Peyer's patch (tissue), 4 donors: ENCODE results near the gene PTOV1. TPM values are rescaled to one million over a fixed set of nuclear protein-coding genes. Genes with fewer than 3 reads are reported as not detected.

Source experiments
- DNase-seq, 3 donors: peaks; one replicate each; pipeline ENCODE4 v3.0.0-alpha.2; 2017 to 2019
- H3K27ac ChIP-seq, 4 donors: fragments of 200-600 bp; sonication (generic); one replicate each; pipeline ENCODE4 v1.5.1; 2016 to 2019
- H3K27me3 ChIP-seq, 2 donors: fragments of 200-600 bp; sonication (generic); one replicate each; pipeline ENCODE4 v1.5.1; 2019
- H3K36me3 ChIP-seq, 3 donors: fragments of 200-600 bp; sonication (generic); one replicate each; pipeline ENCODE4 v1.5.1; 2016 to 2019
- H3K4me1 ChIP-seq, 4 donors: fragments of 200-600 bp; sonication (generic); one replicate each; pipeline ENCODE4 v1.5.1; 2016 to 2019
- H3K4me3 ChIP-seq, 4 donors: fragments of 200-600 bp; sonication (generic); 1 replicate in 3 of 4; 2 replicates in 1 of 4; pipeline ENCODE4 v1.5.1; 2016 to 2019; ENCODE audit warnings: mild to moderate bottlenecking in 1 of 4
- H3K9me3 ChIP-seq, 4 donors: fragments of 200-600 bp; sonication (generic); one replicate each; pipeline ENCODE4 v1.5.1; 2016 to 2019; ENCODE audit warnings: mild to moderate bottlenecking in 1 of 4
- POLR2A ChIP-seq, 2 donors: fragments of 450-650 bp; IDR thresholded peaks; one replicate each; pipeline ENCODE4 v1.5.1; 2017; ENCODE audit warnings: antibody characterized with exemption in 2 of 2, mild to moderate bottlenecking in 2 of 2, moderate library complexity in 2 of 2
- total RNA-seq, 4 donors: library from RNA; depleted of rRNA; stranded (reverse); fragments of >200 nt; gene quantifications; one replicate each; pipeline ENCODE4 v1.1.0, GENCODE V29; 2016
- TF ChIP-seq, protein P1 (sequence below), 6 experiments: fragments of 450-650 bp in 4 of 6; fragments of 200-600 bp in 2 of 6; sonication (generic) in 1 of 6; IDR thresholded peaks; one replicate each; pipeline ENCODE4 v1.5.1; 2017 to 2019; ENCODE audit warnings: antibody characterized with exemption in 6 of 6, mild to moderate bottlenecking in 3 of 6, moderate library complexity in 1 of 6

Gene PTOV1
- total RNA-seq, 4 donors from 2014 or later, result 80.0 to 153 (median 95.9) TPM

DNA sequence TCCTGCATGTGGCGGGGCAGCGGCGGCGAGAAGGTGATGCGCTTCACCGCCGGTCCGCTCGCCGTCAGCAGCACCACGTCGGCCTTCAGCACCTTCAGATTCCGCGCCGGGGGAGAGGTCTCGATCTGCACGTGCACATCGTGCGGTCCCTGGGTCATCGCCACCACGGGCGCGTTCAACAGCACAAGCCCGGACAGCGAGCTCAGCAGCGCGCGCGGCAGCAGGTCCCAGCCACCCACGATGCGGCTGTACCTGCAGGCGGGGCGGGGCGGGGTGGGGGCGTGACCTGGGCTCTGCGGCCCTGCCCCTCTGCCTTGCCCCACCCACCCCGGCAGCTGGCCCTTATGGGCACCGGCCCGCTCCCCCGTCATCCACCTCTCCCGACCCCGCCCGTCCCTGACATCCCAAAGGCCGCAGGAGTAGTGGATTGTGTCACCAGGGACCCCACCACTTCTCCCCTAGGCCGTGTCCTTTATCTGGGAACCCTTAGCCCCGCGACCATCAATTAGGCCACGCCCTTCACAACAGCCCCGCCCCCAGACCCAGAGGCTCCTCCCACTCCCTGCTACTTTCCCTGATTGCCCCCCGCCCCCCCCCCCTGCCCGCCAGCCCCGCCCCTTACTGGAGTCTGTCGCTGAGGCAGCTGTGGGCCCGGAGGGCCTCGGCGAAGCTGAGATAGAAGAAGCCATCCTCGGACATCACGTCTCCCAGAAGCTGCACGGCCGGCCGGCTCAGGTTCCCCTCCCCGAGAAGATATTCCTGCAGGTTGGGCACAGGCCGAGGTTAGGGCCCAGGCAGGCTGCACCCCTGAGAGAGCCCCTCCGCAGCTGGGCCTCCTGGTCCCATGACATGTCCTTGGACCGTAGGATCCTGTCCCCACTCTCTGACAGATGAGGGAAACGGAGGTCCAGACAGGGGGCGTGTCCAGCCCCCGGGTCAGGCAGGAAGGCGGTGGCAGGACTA lies 39.7 kb downstream of the PTOV1 start:
- DNase-seq, result peak; percentile 71 to 83 (median 81)
- TF ChIP-seq, protein P1, sequence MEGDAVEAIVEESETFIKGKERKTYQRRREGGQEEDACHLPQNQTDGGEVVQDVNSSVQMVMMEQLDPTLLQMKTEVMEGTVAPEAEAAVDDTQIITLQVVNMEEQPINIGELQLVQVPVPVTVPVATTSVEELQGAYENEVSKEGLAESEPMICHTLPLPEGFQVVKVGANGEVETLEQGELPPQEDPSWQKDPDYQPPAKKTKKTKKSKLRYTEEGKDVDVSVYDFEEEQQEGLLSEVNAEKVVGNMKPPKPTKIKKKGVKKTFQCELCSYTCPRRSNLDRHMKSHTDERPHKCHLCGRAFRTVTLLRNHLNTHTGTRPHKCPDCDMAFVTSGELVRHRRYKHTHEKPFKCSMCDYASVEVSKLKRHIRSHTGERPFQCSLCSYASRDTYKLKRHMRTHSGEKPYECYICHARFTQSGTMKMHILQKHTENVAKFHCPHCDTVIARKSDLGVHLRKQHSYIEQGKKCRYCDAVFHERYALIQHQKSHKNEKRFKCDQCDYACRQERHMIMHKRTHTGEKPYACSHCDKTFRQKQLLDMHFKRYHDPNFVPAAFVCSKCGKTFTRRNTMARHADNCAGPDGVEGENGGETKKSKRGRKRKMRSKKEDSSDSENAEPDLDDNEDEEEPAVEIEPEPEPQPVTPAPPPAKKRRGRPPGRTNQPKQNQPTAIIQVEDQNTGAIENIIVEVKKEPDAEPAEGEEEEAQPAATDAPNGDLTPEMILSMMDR (IDR thresholded peaks at IDR 0.05), result no peak
- TF ChIP-seq POLR2A (IDR thresholded peaks at IDR 0.05), result no peak
- no peaks in the 10 kb centered on the region for H3K9me3 ChIP-seq
- peak overlapping the region; percentile 36 to 52 (median 43) for H3K4me3 ChIP-seq
- peaks cover 0 to 12% (median 0%) of the 10 kb centered on the region in 3 donors for H3K36me3 ChIP-seq
- H3K27me3 ChIP-seq, result no peaks in the 10 kb centered on the region
- peaks cover 0 to 14% (median 10%) of the 10 kb centered on the region in 4 donors for H3K4me1 ChIP-seq
- H3K27ac ChIP-seq, result peak overlapping the region in 2 of 4 donors; percentile 25 to 63

DNA sequence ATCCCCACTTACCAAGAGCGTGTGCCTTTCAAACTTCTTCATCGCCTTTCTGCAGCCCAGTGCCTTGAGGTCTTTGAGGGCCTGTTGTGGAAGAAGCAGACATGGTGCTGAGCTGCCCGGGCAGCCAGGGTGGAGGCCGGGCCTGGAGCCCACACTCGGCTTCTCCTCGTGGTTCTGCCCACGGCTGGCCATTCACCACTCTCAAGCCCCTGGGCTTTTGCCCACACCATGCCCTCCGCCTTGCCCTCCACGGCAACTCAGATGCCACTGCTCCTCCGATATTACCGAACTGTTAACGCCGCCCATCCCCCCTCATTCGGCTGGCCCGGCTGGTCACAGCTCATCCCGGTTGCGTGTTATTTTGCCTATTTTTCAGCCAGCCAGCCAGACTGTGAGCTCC lies 40.4 kb downstream of the PTOV1 start:
- peaks cover 0 to 19% (median 10%) of the 10 kb centered on the region in 4 donors for H3K4me1 ChIP-seq
- H3K4me3 ChIP-seq, result no peak overlapping the region
- no peaks in the 10 kb centered on the region for H3K27me3 ChIP-seq
- peaks cover 0 to 9% (median 0%) of the 10 kb centered on the region in 3 donors for H3K36me3 ChIP-seq
- DNase-seq, result no peak
- H3K9me3 ChIP-seq, result no peaks in the 10 kb centered on the region
- no peak overlapping the region for H3K27ac ChIP-seq
- TF ChIP-seq, protein P1 (IDR thresholded peaks at IDR 0.05), result no peak
- no peak for TF ChIP-seq POLR2A (IDR thresholded peaks at IDR 0.05)

DNA sequence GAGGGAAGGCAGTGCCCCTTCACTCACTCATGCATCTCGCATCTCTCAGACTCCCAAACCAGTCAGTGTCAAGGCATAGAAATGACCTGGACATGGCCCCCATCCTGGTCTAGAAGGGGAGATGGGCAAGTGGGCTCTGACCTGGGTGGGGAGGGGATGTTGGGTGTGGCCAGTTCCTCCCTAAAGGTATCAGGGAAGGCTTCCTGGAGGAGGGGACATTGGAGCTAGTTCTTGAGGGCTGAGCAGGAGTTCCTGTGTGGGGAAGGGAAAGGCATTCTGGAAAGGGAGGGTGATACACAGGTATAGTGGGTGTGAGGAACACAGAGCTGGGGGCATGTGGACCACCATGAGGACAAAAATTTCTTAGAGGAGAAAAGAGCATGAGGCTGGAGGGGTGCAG lies 41.8 kb downstream of the PTOV1 start:
- Histone ChIP-seq H3K4me1 (peaks cover 0 to 29% (median 20%) of the 10 kb centered on the region in 4 donors), H3K27ac (no peak overlapping the region), H3K36me3 (no peaks in the 10 kb centered on the region), H3K27me3 (no peaks in the 10 kb centered on the region), H3K9me3 (no peaks in the 10 kb centered on the region), H3K4me3 (no peak overlapping the region)
- TF ChIP-seq POLR2A (IDR thresholded peaks at IDR 0.05), result no peak
- TF ChIP-seq, protein P1 (IDR thresholded peaks at IDR 0.05), result no peak
- no peak for DNase-seq

DNA sequence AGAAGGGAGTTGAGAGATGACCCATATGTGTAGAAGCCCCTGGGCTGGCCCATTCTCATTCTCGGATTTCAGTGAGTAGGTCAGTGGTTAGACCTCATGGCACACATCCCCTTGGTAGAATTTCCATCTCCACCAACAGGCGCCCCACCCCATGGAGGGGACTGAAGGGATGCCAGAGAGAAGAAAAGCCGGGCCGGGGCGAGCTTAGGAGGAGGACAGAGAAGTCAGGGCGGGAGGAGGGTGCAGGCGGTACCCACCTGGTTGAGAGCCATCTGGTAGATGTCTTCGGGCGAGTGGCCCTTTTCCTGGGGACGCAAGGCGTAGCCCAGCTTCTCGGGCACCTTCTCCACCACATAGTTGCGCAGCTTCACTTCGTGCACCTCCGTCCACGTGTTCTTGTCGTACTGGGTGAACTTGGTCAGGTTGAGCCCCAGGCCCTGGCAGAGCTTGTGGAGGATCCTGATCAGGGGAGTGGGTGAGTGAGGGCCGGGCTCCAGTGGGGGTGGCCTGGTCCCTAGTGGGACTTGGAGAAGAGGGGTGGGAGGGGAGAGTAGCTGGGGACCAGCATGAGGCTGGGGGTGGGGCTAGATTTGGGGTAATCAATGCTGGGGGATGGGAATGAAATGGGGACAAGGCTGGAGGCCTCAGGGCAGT lies 43.2 kb downstream of the PTOV1 start:
- H3K27ac ChIP-seq, result no peak overlapping the region
- no peaks in the 10 kb centered on the region for H3K9me3 ChIP-seq
- no peak for DNase-seq
- H3K4me1 ChIP-seq, result peaks cover 0 to 35% (median 26%) of the 10 kb centered on the region in 4 donors
- no peaks in the 10 kb centered on the region for H3K36me3 ChIP-seq
- TF ChIP-seq POLR2A (IDR thresholded peaks at IDR 0.05), result no peak
- TF ChIP-seq, protein P1 (IDR thresholded peaks at IDR 0.05), result no peak
- H3K4me3 ChIP-seq, result no peak overlapping the region
- no peaks in the 10 kb centered on the region for H3K27me3 ChIP-seq

DNA sequence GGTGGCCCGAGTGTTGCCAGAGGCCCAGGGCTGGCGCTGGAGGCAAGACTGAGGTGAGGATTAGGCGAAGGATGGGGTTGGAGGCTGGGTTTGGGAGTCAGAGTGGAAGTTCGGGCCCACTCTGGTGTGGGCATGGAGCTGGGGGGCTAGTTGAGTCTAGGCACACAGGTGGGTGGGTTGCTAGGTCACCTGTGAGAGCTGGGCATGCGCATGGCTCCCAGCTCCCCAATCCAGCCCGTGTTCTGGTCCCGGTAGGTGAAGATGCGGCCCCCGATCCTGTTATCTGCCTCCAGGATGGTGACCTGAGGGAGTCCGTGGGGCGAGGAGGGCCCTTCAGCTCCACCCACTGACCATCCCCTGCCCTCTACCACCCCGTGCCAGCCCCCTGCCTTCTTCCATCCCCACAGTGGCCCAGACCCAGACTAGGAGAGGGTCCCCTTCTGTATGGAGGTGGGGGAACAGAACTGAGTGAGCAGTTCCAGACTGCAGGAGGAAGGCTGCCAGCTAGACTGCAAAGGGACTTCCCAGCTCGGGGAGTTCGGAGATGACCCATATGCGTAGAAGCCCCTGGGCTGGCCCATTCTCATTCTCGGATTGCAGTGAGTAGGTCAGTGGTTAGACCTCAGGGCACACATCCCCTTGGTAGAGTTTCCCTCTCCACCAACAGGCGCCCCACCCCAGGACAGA lies 44.1 kb downstream of the PTOV1 start:
- Histone ChIP-seq H3K27ac (peak overlapping the region in 1 of 4 donors; percentile 72), H3K27me3 (no peaks in the 10 kb centered on the region), H3K36me3 (no peaks in the 10 kb centered on the region), H3K9me3 (no peaks in the 10 kb centered on the region), H3K4me1 (peaks cover 0 to 31% (median 22%) of the 10 kb centered on the region in 4 donors), H3K4me3 (no peak overlapping the region)
- TF ChIP-seq POLR2A (IDR thresholded peaks at IDR 0.05), result no peak
- TF ChIP-seq, protein P1 (IDR thresholded peaks at IDR 0.05), result no peak
- DNase-seq, result no peak
